HepG2 (cell line): ENCODE data around the gene NME9. TPM values are rescaled to one million over a fixed set of nuclear protein-coding genes. Genes with fewer than 3 reads are reported as not detected.

Experiments used
- ATAC-seq: fragments of 200-7000 bp; cut with Tn5 transposase; 3 replicates; pipeline ENCODE4 v1.9.1; 2020; ENCODE audit warnings: mild to moderate bottlenecking, moderate library complexity
- BruUV-seq: library from RNA; stranded (reverse); fragments of 400-500 nt; replicated peaks from 2 replicates; lab custom pipeline; 2021; lab: Mats Ljungman, UMichigan
- CTCF ChIA-PET: fragments of 300-600 bp; formaldehyde crosslinking; extraction: SDS; loops from one replicate; lab custom pipeline; 2021; ENCODE audit warnings: low total read pairs, inconsistent platforms, low intra/inter-chr PET ratio; lab: Yijun Ruan, JAX
- POLR2A ChIA-PET: fragments of 350-600 bp; sonication (Branson Sonifier 250); formaldehyde crosslinking; loops from one replicate; lab custom pipeline; 2020; ENCODE audit warnings: antibody characterized with exemption, inconsistent platforms; lab: Yijun Ruan, JAX
- DNase-seq: peaks from one replicate; pipeline ENCODE4 v3.0.0-alpha.2; 2015; ENCODE audit warnings: low spot score
- FAIRE-seq: peaks from 3 replicates; lab custom pipeline; 2011; peaks lifted over from hg19 to GRCh38; lab: Jason Lieb, UNC
- H2AFZ ChIP-seq: one replicate; pipeline ENCODE4 v1.6.1; 2011; ENCODE audit warnings: low read length, inconsistent platforms
- H3K27ac ChIP-seq: fragments of 300-600 bp; 3 replicates; pipeline ENCODE4 v1.8.0; 2011; ENCODE audit warnings: mixed run types, mild to moderate bottlenecking, mixed read lengths, low read length, inconsistent platforms; ENCODE audit not compliant: insufficient read depth; ENCODE audit errors: extremely low read length
- H3K27me3 ChIP-seq, 2 experiments: fragments of 200-600 bp in 1 of 2; 2 replicates in 1 of 2; 3 replicates in 1 of 2; pipeline versions ENCODE4 v1.6.0 to v1.8.0; 2011; ENCODE audit warnings: low read length in 2 of 2, mild to moderate bottlenecking in 2 of 2, moderate library complexity in 2 of 2, inconsistent platforms in 1 of 2; ENCODE audit not compliant: insufficient read depth in 2 of 2, control insufficient read depth in 1 of 2
- H3K36me3 ChIP-seq, 2 experiments: fragments of 200-600 bp in 1 of 2; replicated peaks in 1 of 2; 2 replicates in 1 of 2; 3 replicates in 1 of 2; pipeline versions ENCODE4 v1.5.1 to v1.8.0; 2011; ENCODE audit warnings: low read length in 2 of 2, inconsistent platforms in 1 of 2; ENCODE audit not compliant: insufficient read depth in 2 of 2, control insufficient read depth in 1 of 2
- H3K4me1 ChIP-seq: 2 replicates; pipeline ENCODE4 v1.5.1; 2012; ENCODE audit warnings: low read length, inconsistent platforms; ENCODE audit not compliant: insufficient read depth
- H3K4me2 ChIP-seq: 2 replicates; pipeline ENCODE4 v1.6.0; 2011; ENCODE audit warnings: low read depth, low read length, inconsistent platforms
- H3K4me3 ChIP-seq, 3 experiments: fragments of 200-600 bp in 1 of 3; sonication (generic), shearing (Covaris generic) in 1 of 3; replicated peaks in 1 of 3; 2 replicates each; pipeline ENCODE4 v1.5.1; 2011 to 2016; ENCODE audit warnings: low read length in 3 of 3, inconsistent platforms in 2 of 3, low read depth in 2 of 3, mild to moderate bottlenecking in 2 of 3, control low read depth in 1 of 3, mixed read lengths in 1 of 3; ENCODE audit not compliant: insufficient read depth in 1 of 3
- H3K79me2 ChIP-seq: one replicate; pipeline ENCODE4 v1.6.1; 2011; ENCODE audit warnings: low read length, inconsistent platforms; ENCODE audit not compliant: insufficient read depth
- H3K9ac ChIP-seq: 2 replicates; pipeline ENCODE4 v1.6.0; 2011; ENCODE audit warnings: mild to moderate bottlenecking, low read depth, low read length, inconsistent platforms; ENCODE audit not compliant: insufficient read depth
- H3K9me3 ChIP-seq: 2 replicates; pipeline ENCODE4 v1.5.1; 2012; ENCODE audit warnings: mild to moderate bottlenecking, low read length
- H4K20me1 ChIP-seq: 2 replicates; pipeline ENCODE4 v1.6.0; 2011; ENCODE audit warnings: inconsistent platforms, mild to moderate bottlenecking, low read length, moderate library complexity; ENCODE audit not compliant: insufficient read depth
- ATF7-NPFF ChIP-seq: sonication (generic); formaldehyde crosslinking; IDR thresholded peaks from 2 replicates; pipeline ENCODE4 v1.8.1; 2023; ENCODE audit warnings: mild to moderate bottlenecking, low read depth, missing genetic modification reagents, moderate library complexity
- ATM ChIP-seq: fragments of 450-650 bp; IDR thresholded peaks from 2 replicates; pipeline ENCODE4 v1.7.1; 2017; ENCODE audit warnings: mild to moderate bottlenecking, borderline replicate concordance
- CENPT ChIP-seq: sonication (generic); formaldehyde crosslinking; IDR thresholded peaks from 2 replicates; pipeline ENCODE4 v1.8.0; 2022; ENCODE audit warnings: low read depth, mild to moderate bottlenecking, moderate library complexity, missing genetic modification reagents
- KDM6A ChIP-seq: IDR thresholded peaks from 2 replicates; pipeline ENCODE4 v1.6.1; 2016; ENCODE audit warnings: low read depth
- KLF6 ChIP-seq: IDR thresholded peaks from 2 replicates; pipeline ENCODE4 v1.8.0; 2016; ENCODE audit warnings: missing biosample characterization, missing genetic modification reagents
- MYNN ChIP-seq: sonication (generic); formaldehyde crosslinking; IDR thresholded peaks from 2 replicates; pipeline ENCODE4 v1.4.0; 2020; ENCODE audit warnings: mild to moderate bottlenecking, low read depth, missing genetic modification reagents
- NCOA2 ChIP-seq: sonication (generic); formaldehyde crosslinking; IDR thresholded peaks from 2 replicates; pipeline ENCODE4 v1.8.0; 2022; ENCODE audit warnings: inconsistent platforms
- SALL1 ChIP-seq: sonication (generic); formaldehyde crosslinking; IDR thresholded peaks from 2 replicates; pipeline ENCODE4 v1.8.0; 2022; ENCODE audit warnings: mild to moderate bottlenecking, missing genetic modification reagents
- SETDB1 ChIP-seq: sonication (generic); formaldehyde crosslinking; IDR thresholded peaks from 2 replicates; pipeline ENCODE4 v1.5.1; 2020; ENCODE audit warnings: missing genetic modification reagents, mild to moderate bottlenecking, borderline replicate concordance
- YEATS4 ChIP-seq: sonication (generic); formaldehyde crosslinking; IDR thresholded peaks from 2 replicates; pipeline ENCODE4 v1.4.0; 2020; ENCODE audit warnings: missing genetic modification reagents, borderline replicate concordance
- ZFP82 ChIP-seq: sonication (generic); formaldehyde crosslinking; IDR thresholded peaks from 2 replicates; pipeline ENCODE4 v1.5.1; 2020; ENCODE audit warnings: mild to moderate bottlenecking, missing genetic modification reagents, borderline replicate concordance
- ZFX ChIP-seq: sonication (generic); formaldehyde crosslinking; IDR thresholded peaks from 2 replicates; pipeline ENCODE4 v1.4.0; 2020; ENCODE audit warnings: mild to moderate bottlenecking, low read depth, missing genetic modification reagents, moderate library complexity
- ZFY ChIP-seq: sonication (generic); formaldehyde crosslinking; IDR thresholded peaks from 2 replicates; pipeline ENCODE4 v1.4.0; 2020; ENCODE audit warnings: missing genetic modification reagents
- ZNF33A ChIP-seq: sonication (generic); formaldehyde crosslinking; IDR thresholded peaks from 2 replicates; pipeline ENCODE4 v1.5.1; 2020; ENCODE audit warnings: missing genetic modification reagents, mild to moderate bottlenecking, moderate library complexity, borderline replicate concordance
- ZNF674 ChIP-seq: sonication (generic); formaldehyde crosslinking; IDR thresholded peaks from 2 replicates; pipeline ENCODE4 v1.5.0; 2020; ENCODE audit warnings: low read depth, mild to moderate bottlenecking, missing genetic modification reagents
- WGBS: methylation state at CpG from one replicate; pipeline ENCODE4 v1.1.6; 2017; ENCODE audit warnings: low lambda C conversion rate; 5-methylcytosine and 5-hydroxymethylcytosine counted together
- in situ Hi-C: cut with HindIII; loops from 2 replicates; pipeline ENCODE4 v1.10.0; 2017; ENCODE audit warnings: low pct_unique_long_range_greater_than_20kb; ENCODE audit not compliant: extremely low pct_ligation_motif_present
- intact Hi-C: fragments of 100-400 bp; cut with micrococcal nuclease; formaldehyde crosslinking; loops from one replicate; pipeline ENCODE4 v1.10.0; 2022; ENCODE audit not compliant: unreplicated experiment
- polyA plus RNA-seq, 8 experiments: library from polyadenylated mRNA; depleted of rRNA in 3 of 8; stranded (reverse) in 7 of 8; unstranded in 1 of 8; fragments of >200 nt; fragmentation: Illumina TruSeq in 4 of 8; extraction: Trizol in 4 of 8; gene quantifications; 2 replicates each; pipeline versions ENCODE4 v1.2.1 to v1.2.3, GENCODE V29; 2011 to 2016; ENCODE audit warnings: low read depth in 4 of 8, missing spikeins in 1 of 8, mixed read lengths in 1 of 8; ENCODE audit not compliant: insufficient read depth in 1 of 8
- total RNA-seq, 5 experiments: library from RNA; depleted of rRNA; stranded (reverse); fragments of >200 nt; fragmentation: Illumina TruSeq; extraction: Trizol; gene quantifications; 2 replicates each; pipeline ENCODE4 v1.2.3, GENCODE V29; 2016; ENCODE audit warnings: low read depth in 1 of 5
- TF ChIP-seq, protein P1 (sequence below): sonication (generic); formaldehyde crosslinking; IDR thresholded peaks from 2 replicates; pipeline ENCODE4 v1.4.0; 2020; ENCODE audit warnings: missing genetic modification reagents
- TF ChIP-seq, protein P2 (sequence below): sonication (generic); formaldehyde crosslinking; IDR thresholded peaks from 2 replicates; pipeline ENCODE4 v1.5.0; 2020; ENCODE audit warnings: missing genetic modification reagents
- TF ChIP-seq, protein P3 (sequence below): sonication (generic); formaldehyde crosslinking; IDR thresholded peaks from 2 replicates; pipeline ENCODE4 v1.8.1; 2023; ENCODE audit warnings: mild to moderate bottlenecking, missing genetic modification reagents
- TF ChIP-seq, protein P4 (sequence below): sonication (generic); formaldehyde crosslinking; conservative IDR thresholded peaks from 2 replicates; pipeline ENCODE4 v1.4.0; 2020; ENCODE audit warnings: mild to moderate bottlenecking, missing genetic modification reagents, moderate library complexity
- TF ChIP-seq, protein P5 (sequence below): sonication (generic); formaldehyde crosslinking; IDR thresholded peaks from 2 replicates; pipeline ENCODE4 v1.4.0; 2020; ENCODE audit warnings: mild to moderate bottlenecking, missing genetic modification reagents
- TF ChIP-seq, protein P6 (sequence below): sonication (generic); formaldehyde crosslinking; IDR thresholded peaks from 2 replicates; pipeline ENCODE4 v1.8.1; 2023; ENCODE audit warnings: missing genetic modification reagents, mild to moderate bottlenecking, borderline replicate concordance

Gene NME9
- total and polyA plus RNA-seq, 2 of the 13 experiments (the other 11 are each of a cell fraction or from before 2014, with no cell fraction given), result not detected

DNA sequence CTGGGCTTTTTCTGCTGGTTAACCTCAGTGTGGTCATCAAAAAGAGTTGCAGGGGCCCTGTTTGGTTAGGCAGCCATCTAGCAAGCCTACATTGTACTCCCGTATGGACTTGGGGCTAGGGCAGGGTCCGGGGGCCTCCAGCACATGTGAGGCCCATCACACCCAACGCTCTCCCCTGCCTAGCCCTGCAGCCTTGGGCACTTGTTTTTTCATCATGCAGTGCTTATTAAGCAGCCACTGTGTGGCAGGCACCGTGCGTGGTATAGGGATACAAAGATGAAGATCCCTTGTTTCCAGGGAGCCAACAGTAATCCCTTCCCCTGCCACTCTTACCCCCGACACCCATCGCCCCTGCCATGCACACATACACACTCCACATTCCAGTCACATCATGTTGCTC is 32.9 kb upstream of the NME9 start:
- ATAC-seq, result peak; percentile 58
- H3K4me3 ChIP-seq, result no peak overlapping the region
- H3K4me2 ChIP-seq, result no peak overlapping the region
- H3K79me2 ChIP-seq, result no peaks in the 10 kb centered on the region
- H3K4me1 ChIP-seq, result peaks cover 47% of the 10 kb centered on the region
- in situ Hi-C loops (no loop called here), intact Hi-C loops (loop anchor here (5.0 kb wide), 1 partner anchor 35 kb away; no protein-coding TSS in a partner anchor)
- no peaks in the 10 kb centered on the region for H4K20me1 ChIP-seq
- H3K9me3 ChIP-seq, result no peaks in the 10 kb centered on the region
- 58% methylated on average over 7 of the region's 7 CpGs for WGBS
- H3K9ac ChIP-seq, result no peak overlapping the region
- CTCF ChIA-PET, result no interaction called here
- POLR2A ChIA-PET, result no interaction called here
- no peaks in the 10 kb centered on the region for H3K36me3 ChIP-seq
- no peak for FAIRE-seq
- H2AFZ ChIP-seq, result no peak overlapping the region
- peak; percentile 13 for DNase-seq
- BruUV-seq, result no TSS peak
- H3K27ac ChIP-seq, result peak overlapping the region; percentile 25
- H3K27me3 ChIP-seq, result no peaks in the 10 kb centered on the region
- TF ChIP-seq KDM6A (CRISPR knock-in tag), result no peak
- TF ChIP-seq, protein P1, sequence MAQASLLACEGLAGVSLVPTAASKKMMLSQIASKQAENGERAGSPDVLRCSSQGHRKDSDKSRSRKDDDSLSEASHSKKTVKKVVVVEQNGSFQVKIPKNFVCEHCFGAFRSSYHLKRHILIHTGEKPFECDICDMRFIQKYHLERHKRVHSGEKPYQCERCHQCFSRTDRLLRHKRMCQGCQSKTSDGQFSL (CRISPR knock-in tag), result no peak
- TF ChIP-seq SALL1, result peak; percentile 20; the same call in 1 of the 2 replicates
- TF ChIP-seq KLF6, result no peak
- TF ChIP-seq ATF7-NPFF, result no peak
- TF ChIP-seq, protein P2, sequence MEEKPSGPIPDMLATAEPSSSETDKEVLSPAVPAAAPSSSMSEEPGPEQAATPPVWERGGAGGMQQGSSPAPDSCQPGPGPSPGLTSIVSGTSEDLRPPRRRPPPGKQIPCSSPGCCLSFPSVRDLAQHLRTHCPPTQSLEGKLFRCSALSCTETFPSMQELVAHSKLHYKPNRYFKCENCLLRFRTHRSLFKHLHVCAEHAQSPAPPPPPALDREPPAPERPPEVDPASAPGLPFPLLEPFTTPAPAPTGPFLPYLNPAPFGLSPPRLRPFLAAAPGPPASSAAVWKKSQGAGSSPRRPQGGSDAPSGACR, result no peak
- TF ChIP-seq, protein P3, sequence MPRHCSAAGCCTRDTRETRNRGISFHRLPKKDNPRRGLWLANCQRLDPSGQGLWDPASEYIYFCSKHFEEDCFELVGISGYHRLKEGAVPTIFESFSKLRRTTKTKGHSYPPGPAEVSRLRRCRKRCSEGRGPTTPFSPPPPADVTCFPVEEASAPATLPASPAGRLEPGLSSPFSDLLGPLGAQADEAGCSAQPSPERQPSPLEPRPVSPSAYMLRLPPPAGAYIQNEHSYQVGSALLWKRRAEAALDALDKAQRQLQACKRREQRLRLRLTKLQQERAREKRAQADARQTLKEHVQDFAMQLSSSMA (CRISPR knock-in tag), result 0 out of 2 replicates have a peak, but pooled peaks have one; percentile 25
- TF ChIP-seq, protein P4, sequence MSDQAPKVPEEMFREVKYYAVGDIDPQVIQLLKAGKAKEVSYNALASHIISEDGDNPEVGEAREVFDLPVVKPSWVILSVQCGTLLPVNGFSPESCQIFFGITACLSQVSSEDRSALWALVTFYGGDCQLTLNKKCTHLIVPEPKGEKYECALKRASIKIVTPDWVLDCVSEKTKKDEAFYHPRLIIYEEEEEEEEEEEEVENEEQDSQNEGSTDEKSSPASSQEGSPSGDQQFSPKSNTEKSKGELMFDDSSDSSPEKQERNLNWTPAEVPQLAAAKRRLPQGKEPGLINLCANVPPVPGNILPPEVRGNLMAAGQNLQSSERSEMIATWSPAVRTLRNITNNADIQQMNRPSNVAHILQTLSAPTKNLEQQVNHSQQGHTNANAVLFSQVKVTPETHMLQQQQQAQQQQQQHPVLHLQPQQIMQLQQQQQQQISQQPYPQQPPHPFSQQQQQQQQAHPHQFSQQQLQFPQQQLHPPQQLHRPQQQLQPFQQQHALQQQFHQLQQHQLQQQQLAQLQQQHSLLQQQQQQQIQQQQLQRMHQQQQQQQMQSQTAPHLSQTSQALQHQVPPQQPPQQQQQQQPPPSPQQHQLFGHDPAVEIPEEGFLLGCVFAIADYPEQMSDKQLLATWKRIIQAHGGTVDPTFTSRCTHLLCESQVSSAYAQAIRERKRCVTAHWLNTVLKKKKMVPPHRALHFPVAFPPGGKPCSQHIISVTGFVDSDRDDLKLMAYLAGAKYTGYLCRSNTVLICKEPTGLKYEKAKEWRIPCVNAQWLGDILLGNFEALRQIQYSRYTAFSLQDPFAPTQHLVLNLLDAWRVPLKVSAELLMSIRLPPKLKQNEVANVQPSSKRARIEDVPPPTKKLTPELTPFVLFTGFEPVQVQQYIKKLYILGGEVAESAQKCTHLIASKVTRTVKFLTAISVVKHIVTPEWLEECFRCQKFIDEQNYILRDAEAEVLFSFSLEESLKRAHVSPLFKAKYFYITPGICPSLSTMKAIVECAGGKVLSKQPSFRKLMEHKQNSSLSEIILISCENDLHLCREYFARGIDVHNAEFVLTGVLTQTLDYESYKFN (CRISPR knock-in tag), result peak; percentile 52
- TF ChIP-seq ZFP82 (CRISPR knock-in tag), result no peak
- no peak for TF ChIP-seq SETDB1 (CRISPR knock-in tag)
- no peak for TF ChIP-seq NCOA2
- TF ChIP-seq ZNF33A (CRISPR knock-in tag), result no peak
- TF ChIP-seq, protein P5, sequence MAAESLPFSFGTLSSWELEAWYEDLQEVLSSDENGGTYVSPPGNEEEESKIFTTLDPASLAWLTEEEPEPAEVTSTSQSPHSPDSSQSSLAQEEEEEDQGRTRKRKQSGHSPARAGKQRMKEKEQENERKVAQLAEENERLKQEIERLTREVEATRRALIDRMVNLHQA (CRISPR knock-in tag), result no peak
- TF ChIP-seq ZFY (CRISPR knock-in tag), result no peak
- TF ChIP-seq CENPT (CRISPR knock-in tag), result no peak
- TF ChIP-seq YEATS4 (CRISPR knock-in tag), result no peak
- 0 out of 2 replicates have a peak, but pooled peaks have one; percentile 17 for TF ChIP-seq ZFX (CRISPR knock-in tag)
- TF ChIP-seq ZNF674 (CRISPR knock-in tag), result no peak
- TF ChIP-seq, protein P6, sequence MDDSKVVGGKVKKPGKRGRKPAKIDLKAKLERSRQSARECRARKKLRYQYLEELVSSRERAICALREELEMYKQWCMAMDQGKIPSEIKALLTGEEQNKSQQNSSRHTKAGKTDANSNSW (CRISPR knock-in tag), result no peak
- TF ChIP-seq ATM, result no peak
- no peak for TF ChIP-seq MYNN (CRISPR knock-in tag)
